Breast epithelium (tissue), 3 donors: ENCODE measurements around the gene CEP295NL.

Experiments
- CTCF ChIP-seq, 3 donors: fragments of 450-650 bp; IDR thresholded peaks; one replicate each; pipeline ENCODE4 v1.5.1; 2016 to 2017; ENCODE audit warnings: antibody characterized with exemption in 3 of 3, mild to moderate bottlenecking in 3 of 3, moderate library complexity in 3 of 3
- POLR2A ChIP-seq: fragments of 450-650 bp; IDR thresholded peaks from one replicate; pipeline ENCODE4 v1.6.1; 2016; ENCODE audit warnings: antibody characterized with exemption, mild to moderate bottlenecking, moderate library complexity

- TF ChIP-seq CTCF (IDR thresholded peaks at IDR 0.05) (no peak), POLR2A (no peak)
Measured at GRCh38 chr17:78944956-78945355, 42.0 kb upstream of the CEP295NL start.
